Left lung (tissue), 10 donors: ENCODE measurements around the gene DLGAP3. TPM values are rescaled to one million over a fixed set of nuclear protein-coding genes. Genes with fewer than 3 reads are reported as not detected.

Experiments
- ATAC-seq: fragments of 200-7000 bp; cut with Tn5 transposase; one replicate; pipeline ENCODE4 v1.9.1; 2020; ENCODE audit warnings: moderate library complexity
- DNase-seq, 4 donors: peaks; one replicate each; pipeline ENCODE4 v3.0.0-alpha.2; 2013 to 2020
- H3K27ac ChIP-seq, 2 donors: fragments of 200-600 bp; sonication (generic) in 1 of 2; one replicate each; pipeline versions ENCODE4 v1.5.0 to v1.8.0; 2020 to 2021
- H3K27me3 ChIP-seq, 2 donors: fragments of 200-600 bp; sonication (generic) in 1 of 2; one replicate each; pipeline versions ENCODE4 v1.5.0 to v1.8.0; 2020 to 2021
- H3K36me3 ChIP-seq, 2 donors: fragments of 200-600 bp; sonication (generic) in 1 of 2; one replicate each; pipeline versions ENCODE4 v1.5.0 to v1.8.0; 2020 to 2021
- H3K4me1 ChIP-seq, 2 donors: fragments of 200-600 bp; one replicate each; pipeline ENCODE4 v1.8.0; 2021
- H3K4me3 ChIP-seq, 2 donors: fragments of 200-600 bp; sonication (generic) in 1 of 2; one replicate each; pipeline versions ENCODE4 v1.5.0 to v1.8.0; 2020 to 2021; ENCODE audit warnings: mild to moderate bottlenecking in 1 of 2
- H3K9me3 ChIP-seq, 2 donors: fragments of 200-600 bp; sonication (generic) in 1 of 2; one replicate each; pipeline versions ENCODE4 v1.5.0 to v1.8.0; 2020 to 2021
- intact Hi-C, 2 donors: fragments of 100-400 bp; cut with DNase I; formaldehyde crosslinking; loops; one replicate each; pipeline versions ENCODE4 v1.11.2 to v1.14.2; 2022
- polyA plus RNA-seq, 6 donors: library from polyadenylated mRNA; unstranded; fragments of 120-200 nt; gene quantifications; one replicate each; pipeline ENCODE4 v1.2.1, GENCODE V29; 2013; ENCODE audit not compliant: insufficient read length in 6 of 6
- total RNA-seq, 2 donors: library from RNA; stranded (reverse); fragmentation: NEBNext Ultra II Directional; extraction: Animal tissue kit (Norgen Biotek cat#: 25700); gene quantifications; one replicate each; pipeline ENCODE4 v1.2.1, GENCODE V29; 2021
- TF ChIP-seq, protein P1 (sequence below), 2 donors: fragments of 200-600 bp; sonication (generic) in 1 of 2; IDR thresholded peaks; one replicate each; pipeline versions ENCODE4 v1.5.0 to v1.8.0; 2021; ENCODE audit warnings: antibody characterized with exemption in 2 of 2
- donor health status: DM: no; HTN: yes; CAD: no.
- donor health status: DM: no; HTN: no; CAD: no.

Gene DLGAP3
- total and polyA plus RNA-seq, 8 donors = 0.11 to 0.46 (median 0.13) TPM

- DNase-seq = no peak
- intact Hi-C loops = no loop called here
- Histone ChIP-seq H3K9me3 (no peaks in the 10 kb centered on the region), H3K4me1 (no peaks in the 10 kb centered on the region), H3K27me3 (peaks cover 0 to 45% of the 10 kb centered on the region in 2 donors), H3K36me3 (no peaks in the 10 kb centered on the region), H3K27ac (no peak overlapping the region), H3K4me3 (no peak overlapping the region)
- ATAC-seq = no peak
- TF ChIP-seq, protein P1, sequence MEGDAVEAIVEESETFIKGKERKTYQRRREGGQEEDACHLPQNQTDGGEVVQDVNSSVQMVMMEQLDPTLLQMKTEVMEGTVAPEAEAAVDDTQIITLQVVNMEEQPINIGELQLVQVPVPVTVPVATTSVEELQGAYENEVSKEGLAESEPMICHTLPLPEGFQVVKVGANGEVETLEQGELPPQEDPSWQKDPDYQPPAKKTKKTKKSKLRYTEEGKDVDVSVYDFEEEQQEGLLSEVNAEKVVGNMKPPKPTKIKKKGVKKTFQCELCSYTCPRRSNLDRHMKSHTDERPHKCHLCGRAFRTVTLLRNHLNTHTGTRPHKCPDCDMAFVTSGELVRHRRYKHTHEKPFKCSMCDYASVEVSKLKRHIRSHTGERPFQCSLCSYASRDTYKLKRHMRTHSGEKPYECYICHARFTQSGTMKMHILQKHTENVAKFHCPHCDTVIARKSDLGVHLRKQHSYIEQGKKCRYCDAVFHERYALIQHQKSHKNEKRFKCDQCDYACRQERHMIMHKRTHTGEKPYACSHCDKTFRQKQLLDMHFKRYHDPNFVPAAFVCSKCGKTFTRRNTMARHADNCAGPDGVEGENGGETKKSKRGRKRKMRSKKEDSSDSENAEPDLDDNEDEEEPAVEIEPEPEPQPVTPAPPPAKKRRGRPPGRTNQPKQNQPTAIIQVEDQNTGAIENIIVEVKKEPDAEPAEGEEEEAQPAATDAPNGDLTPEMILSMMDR (IDR thresholded peaks at IDR 0.05) = no peak
Measured at GRCh38 chr1:34904236-34905097, 25.0 kb downstream of the DLGAP3 start.

DNA sequence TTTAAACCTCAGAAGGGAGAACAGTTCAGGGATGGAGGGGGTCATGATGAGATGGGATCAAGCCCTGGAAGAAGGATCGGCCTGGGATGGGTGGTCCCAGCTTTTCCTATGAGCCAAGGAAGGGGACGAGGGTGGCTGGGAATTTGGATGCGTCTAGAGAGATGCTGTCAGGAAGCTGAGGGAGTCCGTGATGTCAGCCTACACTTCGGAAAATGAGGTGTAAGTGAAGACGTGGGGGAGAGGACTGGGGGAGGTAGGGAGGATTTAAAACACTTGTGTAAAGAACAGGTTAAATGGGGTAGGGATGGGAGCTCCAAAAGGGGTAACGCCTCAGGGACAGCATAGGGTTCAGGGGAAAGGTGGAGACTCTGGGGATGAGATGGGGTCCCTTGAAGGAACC is 27.5 kb downstream of the DLGAP3 start:
- H3K27me3 ChIP-seq = peaks cover 0 to 38% of the 10 kb centered on the region in 2 donors
- no peaks in the 10 kb centered on the region for H3K4me1 ChIP-seq
- no peak overlapping the region for H3K27ac ChIP-seq
- no peaks in the 10 kb centered on the region for H3K9me3 ChIP-seq
- intact Hi-C loops = no loop called here
- H3K4me3 ChIP-seq = no peak overlapping the region
- ATAC-seq (no peak), DNase-seq (no peak)
- TF ChIP-seq, protein P1 (IDR thresholded peaks at IDR 0.05) = no peak
- no peaks in the 10 kb centered on the region for H3K36me3 ChIP-seq

DNA sequence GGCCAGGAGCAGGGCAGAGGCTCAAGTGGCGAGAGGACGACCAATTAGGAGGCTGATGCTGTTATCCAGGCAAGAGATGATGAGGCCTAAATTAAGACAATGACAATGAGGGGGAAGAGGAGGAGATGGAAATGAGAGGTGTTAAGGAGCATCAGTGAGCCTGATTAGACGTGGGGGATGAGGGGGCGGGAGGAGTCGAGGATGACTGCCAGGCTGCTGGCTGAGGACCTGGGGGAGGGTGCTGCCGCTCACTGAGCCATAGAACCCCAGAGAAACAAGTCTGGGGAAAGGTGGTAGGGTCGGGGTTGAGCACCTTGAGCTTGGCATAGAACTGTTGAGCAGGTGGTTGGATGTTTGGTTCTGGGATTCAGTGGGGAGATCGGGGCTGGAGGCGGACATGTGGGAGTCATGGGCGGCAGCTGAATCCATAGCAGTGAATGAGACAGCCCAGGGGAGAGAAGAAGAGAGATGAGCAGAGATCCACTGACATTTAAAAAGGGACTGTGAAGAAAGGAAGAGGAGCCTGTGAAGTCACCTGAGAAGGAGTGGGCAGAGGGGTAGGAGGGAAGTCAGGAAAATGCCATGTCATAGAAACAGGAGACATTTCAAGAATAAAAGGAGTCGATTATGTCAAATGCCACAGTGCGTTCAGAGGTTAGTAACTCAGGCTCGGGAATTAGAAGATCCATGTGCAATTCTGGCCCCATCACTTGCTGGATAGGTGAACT is 28.5 kb downstream of the DLGAP3 start:
- H3K4me1 ChIP-seq = no peaks in the 10 kb centered on the region
- no peak for DNase-seq
- intact Hi-C loops = no loop called here
- H3K27me3 ChIP-seq = peaks cover 0 to 33% of the 10 kb centered on the region in 2 donors
- H3K9me3 ChIP-seq = no peaks in the 10 kb centered on the region
- no peaks in the 10 kb centered on the region for H3K36me3 ChIP-seq
- H3K27ac ChIP-seq = no peak overlapping the region
- ATAC-seq = no peak
- TF ChIP-seq, protein P1 (IDR thresholded peaks at IDR 0.05) = no peak
- no peak overlapping the region for H3K4me3 ChIP-seq

- Histone ChIP-seq H3K4me3 (no peak overlapping the region), H3K9me3 (no peaks in the 10 kb centered on the region), H3K4me1 (no peaks in the 10 kb centered on the region), H3K27ac (no peak overlapping the region), H3K36me3 (no peaks in the 10 kb centered on the region), H3K27me3 (peaks cover 0 to 33% of the 10 kb centered on the region in 2 donors)
- intact Hi-C loops = no loop called here
- TF ChIP-seq, protein P1 (IDR thresholded peaks at IDR 0.05) = no peak
- DNase-seq (no peak), ATAC-seq (no peak)
Measured at GRCh38 chr1:34899906-34900305, 29.5 kb downstream of the DLGAP3 start.

GRCh38 chr1:34899471-34899870 is 30.0 kb downstream of the DLGAP3 start:
- ATAC-seq = no peak
- TF ChIP-seq, protein P1 (IDR thresholded peaks at IDR 0.05) = no peak
- no peaks in the 10 kb centered on the region for H3K9me3 ChIP-seq
- no peak overlapping the region for H3K27ac ChIP-seq
- intact Hi-C loops = no loop called here
- H3K27me3 ChIP-seq = peaks cover 0 to 32% of the 10 kb centered on the region in 2 donors
- H3K4me1 ChIP-seq = no peaks in the 10 kb centered on the region
- no peak overlapping the region for H3K4me3 ChIP-seq
- no peaks in the 10 kb centered on the region for H3K36me3 ChIP-seq
- DNase-seq = no peak
